Measurements from ENCODE around the gene HOTAIR.

GRCh38 chr12:53950437-53950773 lies 24.3 kb downstream of the HOTAIR start:
- TF ChIP-seq CTCF (IDR thresholded peaks at IDR 0.05; ENCODE audit: insufficient read depth, low read depth, low read length) (no peak), EZH2 (IDR thresholded peaks at IDR 0.05; ENCODE audit: insufficient read depth, low read length) (no peak)

Measured in astrocyte (in vitro differentiated cells and primary cell).